Colonic mucosa (tissue), 4 donors: Measurements from ENCODE around the gene LANCL1. TPM values are rescaled to one million over a fixed set of nuclear protein-coding genes. Genes with fewer than 3 reads are reported as not detected.

ENCODE experiments used
- DNase-seq: peaks from one replicate; pipeline ENCODE4 v3.0.0-alpha.2; 2020
- H3K27ac ChIP-seq: fragments of 200-600 bp; one replicate; pipeline ENCODE4 v1.8.0; 2021
- H3K27me3 ChIP-seq: fragments of 200-600 bp; one replicate; pipeline ENCODE4 v1.8.0; 2021
- H3K36me3 ChIP-seq: fragments of 200-600 bp; one replicate; pipeline ENCODE4 v1.8.0; 2021
- H3K4me1 ChIP-seq: fragments of 200-600 bp; one replicate; pipeline ENCODE4 v1.8.0; 2021; ENCODE audit warnings: mild to moderate bottlenecking
- H3K4me3 ChIP-seq: fragments of 200-600 bp; one replicate; pipeline ENCODE4 v1.8.0; 2021
- H3K9ac ChIP-seq, 2 donors: one replicate each; pipeline ENCODE4 v1.7.0; 2013; ENCODE audit warnings: control low read depth in 2 of 2, low read depth in 2 of 2, low read length in 2 of 2
- H3K9me3 ChIP-seq: fragments of 200-600 bp; one replicate; pipeline ENCODE4 v1.8.0; 2021
- intact Hi-C: fragments of 100-400 bp; cut with DNase I; formaldehyde crosslinking; loops from one replicate; pipeline ENCODE4 v1.14.1; 2022
- total RNA-seq, 2 donors: library from RNA; stranded (reverse); fragmentation: NEBNext Ultra II Directional in 1 of 2; extraction: Animal tissue kit (Norgen Biotek cat#: 25700) in 1 of 2; gene quantifications; one replicate each; pipeline ENCODE4 v1.2.1, GENCODE V29; 2021
- TF ChIP-seq, protein P1 (sequence below): fragments of 200-600 bp; IDR thresholded peaks from one replicate; pipeline ENCODE4 v1.8.0; 2022; ENCODE audit warnings: antibody characterized with exemption, mild to moderate bottlenecking
- donor health status: healthy.
- donor health status: DM: no; HTN: no; CAD: no.
- donor health status: DM: no; HTN: no; CAD: no.

LANCL1 gene
- total RNA-seq, 2 donors from 2014 or later: 24.2 to 27.0 TPM

DNA sequence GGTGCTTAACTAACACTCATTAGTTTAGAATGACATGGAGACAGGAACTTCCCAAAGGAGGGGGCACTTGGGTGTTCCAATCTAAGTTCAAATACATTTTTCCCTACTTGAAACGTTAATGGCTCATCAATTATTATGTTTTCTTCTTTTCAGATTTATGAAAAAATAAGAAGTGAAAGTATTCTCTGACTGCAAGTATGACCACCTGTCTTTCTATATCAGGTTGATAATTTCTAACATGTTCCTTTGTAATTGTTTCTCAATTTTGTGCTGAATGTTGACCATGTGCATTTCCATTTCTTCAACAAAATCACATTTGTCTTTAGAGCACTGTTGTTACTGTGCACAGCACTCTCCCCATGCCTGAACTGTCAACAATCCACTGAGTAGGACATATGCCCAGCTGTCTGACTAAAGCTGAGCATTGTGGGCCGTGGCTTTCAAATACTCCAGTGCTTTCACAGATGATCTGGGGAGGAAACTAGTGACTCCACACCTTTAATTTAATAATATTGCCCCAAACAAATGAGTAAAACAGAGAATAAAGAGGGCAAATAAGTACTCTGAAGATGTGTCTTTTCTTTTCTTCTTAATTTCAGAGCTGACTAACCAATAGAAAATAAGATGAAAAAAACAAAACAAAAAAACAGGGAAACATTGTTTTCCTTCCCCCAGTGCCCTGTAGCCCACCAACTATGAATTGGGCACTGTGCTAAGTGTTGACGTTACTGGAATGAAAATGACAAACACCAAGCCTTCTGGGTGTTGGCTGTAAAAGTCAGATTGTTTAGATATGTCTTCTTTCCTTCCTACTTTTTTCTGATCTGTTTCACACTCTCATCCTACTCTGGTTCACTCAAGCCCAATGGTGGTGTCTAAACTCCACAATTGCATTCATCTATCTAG, 16.0 kb downstream of the LANCL1 start:
- Histone ChIP-seq H3K9me3 (no peaks in the 10 kb centered on the region), H3K36me3 (no peaks in the 10 kb centered on the region), H3K27me3 (no peaks in the 10 kb centered on the region), H3K27ac (no peak overlapping the region), H3K4me3 (no peak overlapping the region), H3K4me1 (no peaks in the 10 kb centered on the region), H3K9ac (no peak overlapping the region)
- no peak for DNase-seq
- intact Hi-C loops: no loop called here
- TF ChIP-seq, protein P1, sequence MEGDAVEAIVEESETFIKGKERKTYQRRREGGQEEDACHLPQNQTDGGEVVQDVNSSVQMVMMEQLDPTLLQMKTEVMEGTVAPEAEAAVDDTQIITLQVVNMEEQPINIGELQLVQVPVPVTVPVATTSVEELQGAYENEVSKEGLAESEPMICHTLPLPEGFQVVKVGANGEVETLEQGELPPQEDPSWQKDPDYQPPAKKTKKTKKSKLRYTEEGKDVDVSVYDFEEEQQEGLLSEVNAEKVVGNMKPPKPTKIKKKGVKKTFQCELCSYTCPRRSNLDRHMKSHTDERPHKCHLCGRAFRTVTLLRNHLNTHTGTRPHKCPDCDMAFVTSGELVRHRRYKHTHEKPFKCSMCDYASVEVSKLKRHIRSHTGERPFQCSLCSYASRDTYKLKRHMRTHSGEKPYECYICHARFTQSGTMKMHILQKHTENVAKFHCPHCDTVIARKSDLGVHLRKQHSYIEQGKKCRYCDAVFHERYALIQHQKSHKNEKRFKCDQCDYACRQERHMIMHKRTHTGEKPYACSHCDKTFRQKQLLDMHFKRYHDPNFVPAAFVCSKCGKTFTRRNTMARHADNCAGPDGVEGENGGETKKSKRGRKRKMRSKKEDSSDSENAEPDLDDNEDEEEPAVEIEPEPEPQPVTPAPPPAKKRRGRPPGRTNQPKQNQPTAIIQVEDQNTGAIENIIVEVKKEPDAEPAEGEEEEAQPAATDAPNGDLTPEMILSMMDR: no peak

DNA sequence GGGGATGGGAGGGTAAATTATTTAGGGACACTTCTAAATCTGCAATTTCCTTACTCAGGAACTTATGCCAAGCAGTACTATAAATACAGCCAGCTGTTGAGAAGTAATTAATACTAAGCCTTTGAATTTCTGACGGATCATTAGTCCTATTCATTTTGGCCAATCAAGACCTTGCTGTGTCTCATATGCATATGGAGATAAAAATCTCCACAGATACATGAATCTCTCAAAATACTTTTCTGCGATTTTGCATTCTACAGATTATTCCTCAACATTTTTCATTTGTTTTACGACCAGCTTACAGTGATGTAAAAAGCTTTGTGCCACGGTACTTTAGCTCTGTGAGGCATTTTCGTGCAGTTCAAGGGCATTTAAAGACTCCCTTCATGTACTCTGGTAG, 16.7 kb downstream of the LANCL1 start:
- Histone ChIP-seq H3K9me3 (no peaks in the 10 kb centered on the region), H3K27me3 (no peaks in the 10 kb centered on the region), H3K4me1 (no peaks in the 10 kb centered on the region), H3K36me3 (no peaks in the 10 kb centered on the region), H3K27ac (no peak overlapping the region), H3K4me3 (no peak overlapping the region), H3K9ac (no peak overlapping the region)
- intact Hi-C loops: no loop called here
- TF ChIP-seq, protein P1: no peak
- DNase-seq: no peak

DNA sequence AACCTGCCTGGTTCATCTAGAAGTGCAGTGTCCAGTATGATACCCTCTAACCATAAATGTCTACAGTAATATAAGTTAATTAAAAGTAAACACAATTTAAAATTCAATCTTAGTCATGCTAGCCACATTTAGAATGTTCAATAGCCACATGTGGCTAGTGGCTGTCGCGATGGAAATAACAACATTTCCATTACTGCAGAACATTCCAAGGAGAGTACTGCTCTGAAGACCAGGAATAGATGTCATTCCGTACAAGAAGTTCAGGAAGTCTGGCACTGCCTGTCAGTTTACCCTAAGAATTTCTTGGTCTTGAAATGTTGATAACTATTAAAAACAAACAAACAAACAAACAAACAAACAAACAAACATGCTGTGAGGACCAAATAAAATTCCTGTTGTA, 17.2 kb downstream of the LANCL1 start:
- TF ChIP-seq, protein P1: no peak
- H3K9me3 ChIP-seq: no peaks in the 10 kb centered on the region
- H3K36me3 ChIP-seq: no peaks in the 10 kb centered on the region
- H3K9ac ChIP-seq: no peak overlapping the region
- DNase-seq: no peak
- H3K4me3 ChIP-seq: no peak overlapping the region
- intact Hi-C loops: no loop called here
- no peaks in the 10 kb centered on the region for H3K27me3 ChIP-seq
- H3K27ac ChIP-seq: no peak overlapping the region
- no peaks in the 10 kb centered on the region for H3K4me1 ChIP-seq

DNA sequence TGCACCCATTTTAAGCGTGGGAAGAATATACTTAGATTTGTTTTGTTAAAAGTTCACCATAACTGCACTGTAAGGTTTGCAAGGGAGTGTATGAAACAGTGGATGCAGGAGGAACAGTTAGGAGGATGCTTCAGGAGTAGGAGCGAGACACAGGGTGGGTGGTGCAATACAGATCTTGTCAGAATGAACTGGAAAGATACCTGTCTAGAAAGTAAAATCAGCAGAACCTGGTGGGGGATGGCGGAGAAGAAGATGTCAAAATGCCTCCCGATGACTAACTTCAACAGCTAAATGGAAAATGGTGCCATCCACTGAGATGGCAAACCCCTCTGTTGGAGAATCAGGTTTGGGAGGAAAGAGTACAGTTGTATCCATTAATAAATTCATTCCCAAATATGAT, 18.2 kb downstream of the LANCL1 start:
- Histone ChIP-seq H3K9ac (no peak overlapping the region), H3K27me3 (no peaks in the 10 kb centered on the region), H3K4me1 (no peaks in the 10 kb centered on the region), H3K9me3 (no peaks in the 10 kb centered on the region), H3K4me3 (no peak overlapping the region), H3K36me3 (no peaks in the 10 kb centered on the region), H3K27ac (no peak overlapping the region)
- TF ChIP-seq, protein P1: no peak
- intact Hi-C loops: no loop called here
- no peak for DNase-seq

DNA sequence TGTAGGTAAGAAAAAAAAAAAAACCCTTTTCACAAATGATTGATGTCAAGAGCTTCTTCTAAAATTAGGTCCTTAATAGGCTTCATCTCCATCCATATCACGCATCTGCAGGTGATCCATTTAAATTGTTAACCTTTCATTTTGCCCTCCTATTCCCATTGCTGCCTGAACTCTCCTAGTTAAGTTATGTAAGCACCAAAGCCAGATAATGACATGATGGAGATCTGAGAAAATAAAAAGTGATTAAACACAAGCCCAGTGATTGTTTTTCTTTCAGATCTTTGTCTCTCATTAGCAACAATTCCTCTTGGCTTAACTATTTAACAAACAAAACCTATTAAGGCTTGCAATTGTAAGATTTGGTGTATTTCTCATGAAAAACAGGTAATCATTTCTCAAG, 20.0 kb downstream of the LANCL1 start:
- Histone ChIP-seq H3K4me3 (no peak overlapping the region), H3K27ac (no peak overlapping the region), H3K27me3 (no peaks in the 10 kb centered on the region), H3K9me3 (no peaks in the 10 kb centered on the region), H3K36me3 (no peaks in the 10 kb centered on the region), H3K4me1 (no peaks in the 10 kb centered on the region), H3K9ac (no peak overlapping the region)
- intact Hi-C loops: no loop called here
- no peak for DNase-seq
- TF ChIP-seq, protein P1: no peak
